GM21786 (cell line): ENCODE data around the gene NKPD1.

ENCODE experiments used
- ATAC-seq: cut with Tn5 transposase; IDR thresholded peaks from one replicate; pipeline ENCODE4 v1.9.1; 2021; ENCODE audit not compliant: unreplicated experiment

The NKPD1 gene, protein sequence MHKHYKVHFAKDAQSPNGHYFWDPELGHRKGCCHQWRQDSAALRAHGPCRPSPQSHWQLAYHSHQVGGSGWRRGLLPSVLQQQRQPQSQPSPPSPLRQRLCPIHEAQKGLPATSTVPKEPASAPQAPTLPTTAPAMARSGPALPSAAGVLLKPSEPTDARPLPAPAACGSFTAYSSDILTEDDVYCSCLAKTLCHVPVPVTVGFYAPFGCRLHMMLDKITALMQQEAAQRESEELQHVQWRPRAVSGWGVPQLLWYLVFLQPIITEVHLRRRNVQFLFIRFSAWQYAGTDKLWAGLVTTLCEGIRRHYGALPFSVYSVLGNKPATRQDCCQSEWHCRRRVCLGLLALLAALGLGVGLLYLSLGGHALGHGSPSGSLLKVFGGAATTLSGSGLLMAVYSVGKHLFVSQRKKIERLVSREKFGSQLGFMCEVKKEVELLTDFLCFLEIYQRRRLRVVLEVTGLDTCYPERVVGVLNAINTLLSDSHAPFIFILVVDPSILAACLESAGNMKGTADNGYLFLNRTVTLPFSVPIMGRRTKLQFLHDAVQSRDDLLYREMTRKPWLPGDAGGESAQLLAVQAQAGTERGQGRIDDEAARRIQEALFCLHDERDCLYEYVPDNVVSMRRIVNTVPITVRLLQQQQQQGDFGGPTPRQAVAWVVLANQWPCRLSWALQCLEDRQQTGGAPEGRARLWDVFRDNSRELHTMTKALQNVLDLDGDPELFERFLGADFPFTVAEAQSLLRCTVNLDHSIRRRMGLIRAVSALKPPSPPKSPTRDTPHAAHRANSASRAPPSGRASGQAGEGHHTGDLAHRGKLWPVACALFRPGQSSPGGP

GRCh38 chr19:45160870-45161737, at the start of gene NKPD1:
Gene NKPD1 (minus strand): TSS chr19:45160982. CDS start chr19:45160150, 832 bp downstream.
- no peak for ATAC-seq

DNA sequence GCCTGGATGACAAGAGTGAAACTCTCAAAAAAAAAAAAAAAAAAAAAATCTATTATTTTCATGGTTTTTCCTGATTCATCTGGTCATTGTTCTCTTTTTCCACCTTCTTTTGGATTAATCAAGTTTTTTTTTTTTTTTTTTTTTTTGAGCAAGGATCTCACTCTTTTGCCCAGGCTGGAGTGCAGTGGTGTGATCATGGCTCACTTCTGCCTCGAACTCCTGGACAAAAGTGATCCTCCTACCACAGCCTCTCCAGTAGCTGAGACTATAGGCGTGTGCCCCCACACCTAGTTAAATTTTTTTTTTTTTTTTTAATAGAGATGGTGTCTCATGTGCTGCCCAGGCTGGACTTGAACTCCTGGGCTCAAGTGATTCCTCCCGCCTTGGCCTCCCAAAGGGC, 45.5 kb upstream of the NKPD1 start:
- no peak for ATAC-seq

GRCh38 chr19:45205810-45206209, 45.0 kb upstream of the NKPD1 start:
- ATAC-seq, result no peak

GRCh38 chr19:45202637-45203036, 41.9 kb upstream of the NKPD1 start:
- no peak for ATAC-seq

- no peak for ATAC-seq
These were observed 39.8 kb upstream of the NKPD1 start for GRCh38 chr19:45200568-45200967.

- no peak for ATAC-seq
These were observed 35.0 kb upstream of the NKPD1 start for GRCh38 chr19:45195764-45196163.

- no peak for ATAC-seq
These were observed 30.6 kb upstream of the NKPD1 start for GRCh38 chr19:45191375-45191774.

GRCh38 chr19:45189971-45190370, 29.2 kb upstream of the NKPD1 start:
- no peak for ATAC-seq

GRCh38 chr19:45187421-45188100, 26.8 kb upstream of the NKPD1 start:
- no peak for ATAC-seq

GRCh38 chr19:45186509-45187334, 25.9 kb upstream of the NKPD1 start:
- ATAC-seq, result no peak

DNA sequence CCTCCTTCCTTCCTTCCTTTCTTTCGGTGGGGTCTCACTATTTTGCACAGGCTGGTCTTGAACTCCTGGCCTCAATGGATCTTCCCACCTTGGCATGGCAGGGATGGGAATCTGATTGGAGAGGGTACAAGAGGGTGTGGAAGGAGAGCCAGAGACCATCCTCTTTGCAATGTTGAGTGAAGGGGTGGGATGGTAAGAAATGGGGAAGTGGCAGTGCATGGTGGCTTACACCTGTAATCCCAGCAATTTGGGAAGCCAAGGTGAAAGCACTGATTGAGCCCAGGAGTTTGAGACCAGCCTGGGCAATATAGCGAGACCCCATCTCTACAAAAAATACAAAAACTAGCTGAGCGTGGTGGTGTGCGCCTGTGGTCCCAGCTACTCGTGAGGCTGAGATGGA, 23.3 kb upstream of the NKPD1 start:
- no peak for ATAC-seq

- no peak for ATAC-seq
These were observed 22.0 kb upstream of the NKPD1 start for GRCh38 chr19:45182758-45183157.

GRCh38 chr19:45180936-45181335, 20.2 kb upstream of the NKPD1 start:
- no peak for ATAC-seq

DNA sequence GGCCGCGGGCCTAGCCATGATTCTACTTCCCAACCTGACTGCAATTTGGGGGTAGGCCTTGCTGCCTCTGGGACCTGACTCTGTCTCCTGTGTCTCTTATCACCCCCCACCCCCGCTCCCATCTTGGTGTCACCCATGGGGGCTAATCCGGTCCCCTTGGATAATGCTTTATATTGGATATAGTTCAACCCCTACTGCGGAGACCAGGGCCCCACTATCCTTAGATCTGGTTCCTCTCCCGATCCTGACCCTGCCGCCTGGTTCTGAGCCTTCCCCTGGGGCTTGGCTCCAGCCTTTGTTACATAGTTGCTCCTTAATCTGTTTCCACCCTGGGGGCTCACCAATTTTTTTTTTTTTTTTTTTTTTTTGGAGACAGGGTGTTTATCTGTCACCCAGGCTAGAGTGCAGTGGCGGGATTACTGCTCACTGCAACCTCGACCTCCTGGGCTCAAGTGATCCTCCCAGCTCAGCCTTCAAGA, 19.1 kb upstream of the NKPD1 start:
- ATAC-seq, result no peak

- no peak for ATAC-seq
These were observed 18.5 kb upstream of the NKPD1 start for GRCh38 chr19:45179072-45179891.

- ATAC-seq, result peak; percentile 82
These were observed 17.7 kb upstream of the NKPD1 start, which contains the start of gene BLOC1S3 for GRCh38 chr19:45178262-45179071. Gene BLOC1S3 (plus strand): TSS chr19:45178784. CDS start chr19:45179297, 513 bp downstream.

- ATAC-seq, result no peak
These were observed 17.1 kb upstream of the NKPD1 start, which contains the start of gene TRAPPC6A for GRCh38 chr19:45177817-45178261. Gene TRAPPC6A (minus strand): TSS chr19:45178237. CDS start chr19:45178218, 19 bp downstream.
